HL-60 (cell line): Measurements from ENCODE around the gene HEXD.

Source experiments
- DNase-seq, 2 experiments: peaks; one replicate each; pipeline ENCODE4 v3.0.0-alpha.2; 2010 to 2020; ENCODE audit warnings: low read depth in 1 of 2, low spot score in 1 of 2
- H3K27ac ChIP-seq: fragments of 250-450 bp; sonication (Bioruptor Pico); replicated peaks from 2 replicates; pipeline ENCODE4 v1.5.1; 2020; ENCODE audit warnings: mild to moderate bottlenecking, moderate library complexity
- H3K27me3 ChIP-seq: fragments of 250-450 bp; sonication (Bioruptor Pico); 2 replicates; pipeline ENCODE4 v1.5.1; 2021; ENCODE audit warnings: mild to moderate bottlenecking, moderate library complexity; ENCODE audit not compliant: insufficient read depth, poor library complexity, severe bottlenecking
- H3K4me3 ChIP-seq: replicated peaks from 2 replicates; pipeline ENCODE4 v1.5.1; 2011; ENCODE audit warnings: mild to moderate bottlenecking, control low read depth, low read length; ENCODE audit not compliant: insufficient read depth
- GABPA ChIP-seq: IDR thresholded peaks from 2 replicates; pipeline ENCODE4 v1.6.1; 2012; ENCODE audit warnings: low read depth
- POLR2AphosphoS5 ChIP-seq: IDR thresholded peaks from 2 replicates; pipeline ENCODE4 v1.6.1; 2012; ENCODE audit warnings: low read depth
- REST ChIP-seq: IDR thresholded peaks from 2 replicates; pipeline ENCODE4 v1.6.1; 2012; ENCODE audit warnings: low read depth; ENCODE audit not compliant: insufficient replicate concordance
- SPI1 ChIP-seq: IDR thresholded peaks from 2 replicates; pipeline ENCODE4 v1.6.1; 2012; ENCODE audit warnings: low read depth, mild to moderate bottlenecking, borderline replicate concordance
- TF ChIP-seq, protein P1 (sequence below): IDR thresholded peaks from one replicate; pipeline ENCODE4 v1.5.1; 2011; ENCODE audit warnings: low read length, control low read depth, inconsistent platforms; ENCODE audit not compliant: insufficient read depth

HEXD gene

DNA sequence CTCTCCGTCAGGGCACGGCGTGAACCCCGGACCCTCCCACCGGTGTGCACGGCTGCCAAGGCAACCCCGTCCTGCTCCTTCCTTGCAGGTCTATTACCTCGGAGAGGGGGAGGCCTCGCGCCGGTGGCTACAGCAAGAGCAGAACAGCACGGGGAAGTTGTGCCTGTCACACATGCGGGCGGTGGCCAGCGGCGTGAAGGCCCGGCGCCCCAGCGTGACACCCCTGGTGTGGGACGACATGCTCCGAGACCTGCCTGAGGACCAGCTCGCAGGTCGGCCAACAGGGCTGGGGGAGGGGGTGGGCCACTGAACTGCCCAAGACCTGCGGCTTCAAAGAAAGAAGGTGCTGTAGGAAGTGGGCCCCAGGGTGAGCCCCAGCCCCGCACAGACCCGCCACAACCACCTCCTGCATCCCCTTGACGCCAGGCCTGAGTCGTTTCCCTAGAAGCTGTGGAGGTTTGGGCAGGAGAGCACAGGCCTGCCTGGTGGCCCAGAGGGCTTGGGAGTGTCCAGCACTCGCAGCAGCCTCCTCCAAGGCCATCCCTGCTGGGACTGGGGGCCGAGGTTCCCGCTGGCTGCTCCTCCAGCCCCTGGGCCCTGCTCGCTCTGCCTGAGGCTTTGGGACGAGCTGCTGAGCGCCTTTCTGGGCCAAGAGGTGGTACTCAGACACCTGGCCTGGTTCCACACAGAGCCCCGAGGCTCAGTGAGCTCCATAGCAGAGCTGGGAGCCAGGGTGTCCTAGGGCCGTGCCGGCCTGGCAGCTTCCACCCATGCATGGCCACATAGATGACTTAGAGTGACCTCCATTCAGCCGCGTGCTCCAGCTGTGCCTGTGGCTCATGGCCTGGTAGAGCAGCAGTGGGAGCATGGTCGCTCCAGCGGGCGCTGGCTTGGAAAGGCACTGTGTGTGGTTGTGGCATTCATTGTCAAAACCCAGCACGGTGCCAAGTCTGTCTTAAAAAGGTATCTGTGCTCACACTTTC lies 17.7 kb downstream of the HEXD start:
- DNase-seq: no peak
- H3K27me3 ChIP-seq: no peaks in the 10 kb centered on the region
- no peak overlapping the region for H3K4me3 ChIP-seq
- no peak overlapping the region for H3K27ac ChIP-seq
- no peak for TF ChIP-seq REST
- no peak for TF ChIP-seq GABPA
- TF ChIP-seq, protein P1, sequence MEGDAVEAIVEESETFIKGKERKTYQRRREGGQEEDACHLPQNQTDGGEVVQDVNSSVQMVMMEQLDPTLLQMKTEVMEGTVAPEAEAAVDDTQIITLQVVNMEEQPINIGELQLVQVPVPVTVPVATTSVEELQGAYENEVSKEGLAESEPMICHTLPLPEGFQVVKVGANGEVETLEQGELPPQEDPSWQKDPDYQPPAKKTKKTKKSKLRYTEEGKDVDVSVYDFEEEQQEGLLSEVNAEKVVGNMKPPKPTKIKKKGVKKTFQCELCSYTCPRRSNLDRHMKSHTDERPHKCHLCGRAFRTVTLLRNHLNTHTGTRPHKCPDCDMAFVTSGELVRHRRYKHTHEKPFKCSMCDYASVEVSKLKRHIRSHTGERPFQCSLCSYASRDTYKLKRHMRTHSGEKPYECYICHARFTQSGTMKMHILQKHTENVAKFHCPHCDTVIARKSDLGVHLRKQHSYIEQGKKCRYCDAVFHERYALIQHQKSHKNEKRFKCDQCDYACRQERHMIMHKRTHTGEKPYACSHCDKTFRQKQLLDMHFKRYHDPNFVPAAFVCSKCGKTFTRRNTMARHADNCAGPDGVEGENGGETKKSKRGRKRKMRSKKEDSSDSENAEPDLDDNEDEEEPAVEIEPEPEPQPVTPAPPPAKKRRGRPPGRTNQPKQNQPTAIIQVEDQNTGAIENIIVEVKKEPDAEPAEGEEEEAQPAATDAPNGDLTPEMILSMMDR: no peak
- TF ChIP-seq SPI1: no peak
- TF ChIP-seq POLR2AphosphoS5: no peak

DNA sequence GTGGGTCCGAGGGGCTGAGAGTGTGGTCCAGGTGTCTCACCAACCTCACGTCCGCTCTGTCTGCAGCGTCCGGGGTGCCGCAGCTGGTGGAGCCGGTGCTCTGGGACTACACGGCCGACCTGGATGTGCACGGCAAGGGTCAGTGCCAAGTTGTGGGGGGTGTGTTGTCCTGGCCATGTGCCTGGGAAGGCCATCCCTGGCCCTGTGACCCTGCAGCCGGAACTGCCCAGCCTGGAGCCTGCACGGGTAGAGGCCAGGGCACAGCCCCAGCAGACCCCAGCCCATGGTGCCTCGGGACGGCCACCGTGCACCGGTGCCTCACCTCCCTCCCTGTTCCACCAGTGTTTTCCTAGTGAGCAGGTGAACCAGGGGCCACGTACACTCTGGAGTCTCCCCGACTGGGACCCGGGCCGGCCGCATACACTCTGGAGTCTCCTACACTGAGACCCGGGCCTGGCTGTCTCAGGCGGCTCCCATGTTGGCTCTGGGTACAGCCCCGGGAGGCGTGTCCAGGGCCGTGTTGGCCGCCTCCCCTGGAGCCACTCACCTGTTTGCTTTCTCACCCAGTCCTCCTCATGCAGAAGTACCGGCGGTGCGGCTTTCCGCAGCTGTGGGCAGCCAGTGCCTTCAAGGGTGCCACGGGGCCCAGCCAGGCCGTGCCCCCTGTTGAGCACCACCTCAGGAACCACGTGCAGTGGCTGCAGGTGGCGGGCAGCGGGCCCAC lies 18.6 kb downstream of the HEXD start:
- H3K27ac ChIP-seq: no peak overlapping the region
- no peaks in the 10 kb centered on the region for H3K27me3 ChIP-seq
- no peak overlapping the region for H3K4me3 ChIP-seq
- TF ChIP-seq REST (no peak), SPI1 (no peak), GABPA (no peak), POLR2AphosphoS5 (no peak)
- TF ChIP-seq, protein P1: no peak
- no peak for DNase-seq

GRCh38 chr17:82437325-82437668 lies 19.1 kb downstream of the HEXD start:
- H3K27ac ChIP-seq: no peak overlapping the region
- H3K4me3 ChIP-seq: no peak overlapping the region
- TF ChIP-seq POLR2AphosphoS5: no peak
- no peak for TF ChIP-seq SPI1
- TF ChIP-seq GABPA: no peak
- TF ChIP-seq REST: no peak
- TF ChIP-seq, protein P1: no peak
- H3K27me3 ChIP-seq: no peaks in the 10 kb centered on the region
- DNase-seq: no peak
